Kidney capillary endothelial cell (primary cell): Measurements from ENCODE around the gene CDK17.
"Not testable (repeated sequence)": the region's sequence is repeated elsewhere in the genome, so short reads cannot be mapped to it uniquely, and the experiment has no call there.

Source experiments
- DNase-seq: peaks from one replicate; pipeline ENCODE4 v3.0.0-alpha.2; 2018; ENCODE audit warnings: low spot score

CDK17 gene

GRCh38 chr12:96399919-96400630 lies at the start of gene CDK17:
TSS of gene CDK17 (minus strand) at chr12:96400439. CDS start at chr12:96334836, 65,603 bp downstream.
- DNase-seq: peak; percentile 80

- peak; percentile 91 for DNase-seq
Observed at GRCh38 chr12:96448300-96448699, 48.1 kb upstream of the CDK17 start.

GRCh38 chr12:96447256-96447655 lies 47.0 kb upstream of the CDK17 start:
- DNase-seq: no peak

- DNase-seq: peak; percentile 100
Observed at GRCh38 chr12:96445691-96446583, 45.7 kb upstream of the CDK17 start.

GRCh38 chr12:96444399-96444798 lies 44.2 kb upstream of the CDK17 start:
- no peak for DNase-seq

GRCh38 chr12:96442906-96443305 lies 42.7 kb upstream of the CDK17 start:
- no peak for DNase-seq

- no peak for DNase-seq
Observed at GRCh38 chr12:96441816-96442215, 41.6 kb upstream of the CDK17 start.

- DNase-seq: no peak
Observed at GRCh38 chr12:96438330-96438729, 38.1 kb upstream of the CDK17 start.

GRCh38 chr12:96437171-96437445 lies 36.9 kb upstream of the CDK17 start:
- no peak for DNase-seq

GRCh38 chr12:96436366-96437170 lies 36.3 kb upstream of the CDK17 start:
- no peak for DNase-seq

GRCh38 chr12:96434107-96434506 lies 33.9 kb upstream of the CDK17 start:
- no peak for DNase-seq

- not testable (repeated sequence) for DNase-seq
Observed at GRCh38 chr12:96432496-96433321, 32.5 kb upstream of the CDK17 start.

GRCh38 chr12:96431067-96431466 lies 30.8 kb upstream of the CDK17 start:
- DNase-seq: no peak

- DNase-seq: peak; percentile 100
Observed at GRCh38 chr12:96427269-96427729, 27.1 kb upstream of the CDK17 start.

GRCh38 chr12:96425951-96426350 lies 25.7 kb upstream of the CDK17 start:
- no peak for DNase-seq

- DNase-seq: peak; percentile 61
Observed at GRCh38 chr12:96425321-96425720, 25.1 kb upstream of the CDK17 start.

- DNase-seq: no peak
Observed at GRCh38 chr12:96424601-96425000, 24.4 kb upstream of the CDK17 start.

GRCh38 chr12:96422192-96422591 lies 22.0 kb upstream of the CDK17 start:
- no peak for DNase-seq

GRCh38 chr12:96421014-96421413 lies 20.8 kb upstream of the CDK17 start:
- DNase-seq: no peak

- no peak for DNase-seq
Observed at GRCh38 chr12:96420277-96420835, 20.1 kb upstream of the CDK17 start.

- no peak for DNase-seq
Observed at GRCh38 chr12:96419576-96420276, 19.5 kb upstream of the CDK17 start.
